Adrenal gland (tissue), 12 donors: ENCODE data around the gene CAMK2A. TPM values are rescaled to one million over a fixed set of nuclear protein-coding genes. Genes with fewer than 3 reads are reported as not detected.

ENCODE experiments used
- DNase-seq, 7 donors: peaks; one replicate each; pipeline ENCODE4 v3.0.0-alpha.2; 2019 to 2020
- H3K27ac ChIP-seq, 5 donors: fragments of 200-600 bp; sonication (generic) in 4 of 5; 1 replicate in 3 of 5; 2 replicates in 2 of 5; pipeline versions ENCODE4 v1.5.1 to v1.8.0; 2016 to 2020; ENCODE audit warnings: mild to moderate bottlenecking in 1 of 5
- H3K27me3 ChIP-seq: fragments of 200-600 bp; 2 replicates; pipeline ENCODE4 v1.8.0; 2021
- H3K36me3 ChIP-seq, 2 donors: fragments of 200-600 bp; replicated peaks in 1 of 2; 1 replicate in 1 of 2; 2 replicates in 1 of 2; pipeline versions ENCODE4 v1.5.1 to v1.8.0; 2018 to 2022
- H3K4me1 ChIP-seq, 2 donors: fragments of 200-600 bp; replicated peaks in 1 of 2; 1 replicate in 1 of 2; 2 replicates in 1 of 2; pipeline versions ENCODE4 v1.5.1 to v1.8.0; 2018 to 2021
- H3K4me3 ChIP-seq, 4 donors: fragments of 200-600 bp; sonication (generic) in 3 of 4; one replicate each; pipeline ENCODE4 v1.5.1; 2016 to 2018
- H3K9me3 ChIP-seq, 3 donors: fragments of 200-600 bp; sonication (generic) in 1 of 3; replicated peaks in 1 of 3; 1 replicate in 2 of 3; 2 replicates in 1 of 3; pipeline versions ENCODE4 v1.5.1 to v1.8.0; 2016 to 2021
- POLR2A ChIP-seq, 2 donors: fragments of 450-650 bp; IDR thresholded peaks; one replicate each; pipeline ENCODE4 v1.6.1; 2017; ENCODE audit warnings: antibody characterized with exemption in 2 of 2, mild to moderate bottlenecking in 2 of 2, moderate library complexity in 1 of 2
- WGBS, 4 donors: extraction: QIAGEN DNeasy Blood & Tissue Kit in 2 of 4; methylation state at CpG; one replicate each; pipeline versions ENCODE4 v1.1.5 to v1.1.7; 2013 to 2017; 5-methylcytosine and 5-hydroxymethylcytosine counted together
- intact Hi-C, 2 donors: fragments of 100-400 bp; cut with DNase I; formaldehyde crosslinking; loops; one replicate each; pipeline versions ENCODE4 v1.14.1 to v1.15.0; 2022 to 2023
- polyA plus RNA-seq, 3 donors: library from polyadenylated mRNA; stranded (reverse); fragments of 200-250 nt in 2 of 3; fragments of 350-450 nt in 1 of 3; fragmentation: Illumina TruSeq in 1 of 3; extraction: RNeasy Lipid Tissue Mini Kit (QIAGEN cat#74804) in 1 of 3; gene quantifications; one replicate each; pipeline ENCODE4 v1.2.3, GENCODE V29; 2013 to 2014
- total RNA-seq, 9 donors: library from RNA; depleted of rRNA in 4 of 9; stranded (reverse); fragments of >200 nt in 4 of 9; fragments of 120-200 nt in 1 of 9; fragmentation: NEBNext Ultra II Directional in 1 of 9; extraction: Animal tissue kit (Norgen Biotek cat#: 25700) in 1 of 9; gene quantifications; one replicate each; pipeline versions ENCODE4 v1.1.0 to v1.2.4, GENCODE V29; 2013 to 2023
- TF ChIP-seq, protein P1 (sequence below), 6 experiments: fragments of 450-650 bp in 4 of 6; fragments of 200-600 bp in 2 of 6; sonication (generic) in 1 of 6; IDR thresholded peaks; 1 replicate in 5 of 6; 2 replicates in 1 of 6; pipeline versions ENCODE4 v1.5.1 to v1.8.0; 2016 to 2021; ENCODE audit warnings: antibody characterized with exemption in 6 of 6, mild to moderate bottlenecking in 2 of 6, moderate library complexity in 1 of 6
- donor health status: healthy with polysubstance abuse.
- donor health status: Bipolar disorder and iron deficiency.
- donor health status: DM: yes; HTN: yes; CAD: no.
- donor health status: DM: no; HTN: no; CAD: no.
- donor health status: DM: no; HTN: no; CAD: no.
- donor health status: DM: yes; HTN: yes; CAD: no.

The CAMK2A gene
- total and polyA plus RNA-seq, 12 donors: 0.23 to 1.3 (median 0.64) TPM; not detected in 3

- TF ChIP-seq, protein P1, sequence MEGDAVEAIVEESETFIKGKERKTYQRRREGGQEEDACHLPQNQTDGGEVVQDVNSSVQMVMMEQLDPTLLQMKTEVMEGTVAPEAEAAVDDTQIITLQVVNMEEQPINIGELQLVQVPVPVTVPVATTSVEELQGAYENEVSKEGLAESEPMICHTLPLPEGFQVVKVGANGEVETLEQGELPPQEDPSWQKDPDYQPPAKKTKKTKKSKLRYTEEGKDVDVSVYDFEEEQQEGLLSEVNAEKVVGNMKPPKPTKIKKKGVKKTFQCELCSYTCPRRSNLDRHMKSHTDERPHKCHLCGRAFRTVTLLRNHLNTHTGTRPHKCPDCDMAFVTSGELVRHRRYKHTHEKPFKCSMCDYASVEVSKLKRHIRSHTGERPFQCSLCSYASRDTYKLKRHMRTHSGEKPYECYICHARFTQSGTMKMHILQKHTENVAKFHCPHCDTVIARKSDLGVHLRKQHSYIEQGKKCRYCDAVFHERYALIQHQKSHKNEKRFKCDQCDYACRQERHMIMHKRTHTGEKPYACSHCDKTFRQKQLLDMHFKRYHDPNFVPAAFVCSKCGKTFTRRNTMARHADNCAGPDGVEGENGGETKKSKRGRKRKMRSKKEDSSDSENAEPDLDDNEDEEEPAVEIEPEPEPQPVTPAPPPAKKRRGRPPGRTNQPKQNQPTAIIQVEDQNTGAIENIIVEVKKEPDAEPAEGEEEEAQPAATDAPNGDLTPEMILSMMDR (IDR thresholded peaks at IDR 0.05): no peak
- TF ChIP-seq POLR2A (IDR thresholded peaks at IDR 0.05): no peak
- WGBS, 4 donors: 80 to 88% (median 84%) methylated on average over 12 of the region's 12 CpGs
- H3K4me1 ChIP-seq: peaks cover 0 to 7% of the 10 kb centered on the region in 2 donors
- H3K9me3 ChIP-seq: no peaks in the 10 kb centered on the region
- no peak overlapping the region for H3K4me3 ChIP-seq
- H3K27me3 ChIP-seq: peaks cover 16% of the 10 kb centered on the region
- H3K36me3 ChIP-seq: no peaks in the 10 kb centered on the region
- H3K27ac ChIP-seq: no peak overlapping the region
- intact Hi-C loops: no loop called here
- DNase-seq: no peak
Observed at GRCh38 chr5:150184990-150185912, 104.3 kb downstream of the CAMK2A start.

- no peak overlapping the region for H3K4me3 ChIP-seq
- no peak for DNase-seq
- H3K9me3 ChIP-seq: no peaks in the 10 kb centered on the region
- WGBS, 4 donors: 75 to 88% (median 84%) methylated on average over 1 to 2 of the region's 2 CpGs; no CpG with 5 or more reads in 1 of the 4 donors
- no peaks in the 10 kb centered on the region for H3K36me3 ChIP-seq
- no peak for TF ChIP-seq POLR2A (IDR thresholded peaks at IDR 0.05)
- TF ChIP-seq, protein P1 (IDR thresholded peaks at IDR 0.05): no peak
- H3K27me3 ChIP-seq: peaks cover 4% of the 10 kb centered on the region
- intact Hi-C loops: no loop called here
- H3K4me1 ChIP-seq: peaks cover 0 to 7% of the 10 kb centered on the region in 2 donors
- H3K27ac ChIP-seq: no peak overlapping the region
Observed at GRCh38 chr5:150184006-150184405, 105.6 kb downstream of the CAMK2A start.

DNA sequence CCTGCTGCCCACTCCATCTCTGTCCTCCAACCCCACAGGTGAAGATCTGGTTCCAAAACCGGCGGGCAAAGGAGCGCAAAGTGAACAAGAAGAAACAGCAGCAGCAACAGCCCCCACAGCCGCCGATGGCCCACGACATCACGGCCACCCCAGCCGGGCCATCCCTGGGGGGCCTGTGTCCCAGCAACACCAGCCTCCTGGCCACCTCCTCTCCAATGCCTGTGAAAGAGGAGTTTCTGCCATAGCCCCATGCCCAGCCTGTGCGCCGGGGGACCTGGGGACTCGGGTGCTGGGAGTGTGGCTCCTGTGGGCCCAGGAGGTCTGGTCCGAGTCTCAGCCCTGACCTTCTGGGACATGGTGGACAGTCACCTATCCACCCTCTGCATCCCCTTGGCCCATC is 106.1 kb downstream of the CAMK2A start:
- TF ChIP-seq, protein P1 (IDR thresholded peaks at IDR 0.05): no peak
- no peak for TF ChIP-seq POLR2A (IDR thresholded peaks at IDR 0.05)
- Histone ChIP-seq H3K9me3 (no peaks in the 10 kb centered on the region), H3K27ac (no peak overlapping the region), H3K4me3 (no peak overlapping the region), H3K4me1 (peaks cover 0 to 7% of the 10 kb centered on the region in 2 donors), H3K36me3 (no peaks in the 10 kb centered on the region), H3K27me3 (no peaks in the 10 kb centered on the region)
- WGBS, 4 donors: 89 to 95% (median 91%) methylated on average over 12 of the region's 12 CpGs
- DNase-seq: no peak
- intact Hi-C loops: no loop called here

DNA sequence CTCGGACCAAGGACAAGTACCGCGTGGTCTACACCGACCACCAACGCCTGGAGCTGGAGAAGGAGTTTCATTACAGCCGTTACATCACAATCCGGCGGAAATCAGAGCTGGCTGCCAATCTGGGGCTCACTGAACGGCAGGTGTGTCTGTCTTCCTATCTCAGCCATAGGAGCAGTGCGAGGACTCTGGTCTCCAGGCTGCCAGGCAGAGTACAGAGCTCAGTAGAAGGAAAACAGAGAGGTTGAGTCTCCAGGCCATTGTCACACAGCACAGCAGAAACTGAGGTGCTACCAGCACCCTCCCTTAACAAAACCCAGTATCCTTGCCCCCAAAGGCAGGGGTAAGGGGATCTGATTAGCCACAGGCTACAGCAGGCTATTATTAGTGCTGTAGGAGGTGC is 106.8 kb downstream of the CAMK2A start:
- Histone ChIP-seq H3K9me3 (no peaks in the 10 kb centered on the region), H3K4me3 (no peak overlapping the region), H3K4me1 (peaks cover 0 to 7% of the 10 kb centered on the region in 2 donors), H3K27ac (no peak overlapping the region), H3K27me3 (no peaks in the 10 kb centered on the region), H3K36me3 (no peaks in the 10 kb centered on the region)
- no peak for DNase-seq
- intact Hi-C loops: no loop called here
- WGBS, 4 donors: 77 to 92% (median 87%) methylated on average over 8 to 10 of the region's 10 CpGs
- TF ChIP-seq, protein P1 (IDR thresholded peaks at IDR 0.05): no peak
- no peak for TF ChIP-seq POLR2A (IDR thresholded peaks at IDR 0.05)
